HEK293 (cell line): Measurements from ENCODE around the gene SCN5A.

ENCODE experiments used
- CTCF ChIA-PET: fragments of 350-600 bp; formaldehyde crosslinking; extraction: SDS; loops from one replicate; lab custom pipeline; 2021; ENCODE audit warnings: antibody characterized with exemption; lab: Yijun Ruan, JAX
- POLR2A ChIA-PET: fragments of 300-600 bp; formaldehyde crosslinking; extraction: SDS; loops from one replicate; lab custom pipeline; 2020; ENCODE audit warnings: antibody characterized with exemption, inconsistent platforms; lab: Yijun Ruan, JAX
- H3K27ac ChIP-seq: fragments of 200-500 bp; sonication (Bioruptor generic); 2 replicates; pipeline ENCODE4 v1.5.1; 2014; ENCODE audit warnings: low read depth, low read length, control low read depth, inconsistent platforms; ENCODE audit errors: extremely low read depth
- H3K36me3 ChIP-seq, 2 experiments: fragments of 200-500 bp in 1 of 2; sonication (Bioruptor generic) in 1 of 2; 1 replicate in 1 of 2; 2 replicates in 1 of 2; pipeline ENCODE4 v1.5.1; 2014 to 2017; ENCODE audit warnings: inconsistent platforms in 2 of 2, low read length in 2 of 2; ENCODE audit not compliant: control insufficient read depth in 2 of 2, insufficient read depth in 1 of 2
- H3K4me1 ChIP-seq: fragments of 200-500 bp; sonication (Bioruptor generic); 2 replicates; pipeline ENCODE4 v1.5.1; 2014; ENCODE audit warnings: mild to moderate bottlenecking, low read length, inconsistent platforms; ENCODE audit not compliant: control insufficient read depth, insufficient read depth
- H3K4me3 ChIP-seq: 2 replicates; pipeline ENCODE4 v1.5.1; 2011; ENCODE audit warnings: low read depth, mild to moderate bottlenecking, control low read depth, low read length, moderate library complexity
- H3K9me3 ChIP-seq: fragments of 200-500 bp; sonication (Bioruptor generic); 2 replicates; pipeline ENCODE4 v1.5.1; 2014; ENCODE audit warnings: low read depth, low read length, inconsistent platforms; ENCODE audit not compliant: control insufficient read depth, insufficient read depth
- EGR2 ChIP-seq: fragments of 450-650 bp; formaldehyde crosslinking; IDR thresholded peaks from 2 replicates; pipeline ENCODE4 v1.5.1; 2016; ENCODE audit warnings: low read depth, missing biosample characterization, missing genetic modification characterization
- GLI2 ChIP-seq: fragments of 450-650 bp; formaldehyde crosslinking; IDR thresholded peaks from 2 replicates; pipeline ENCODE4; 2017; ENCODE audit warnings: missing biosample characterization, missing genetic modification characterization, low read depth, borderline replicate concordance
- GLIS2 ChIP-seq: fragments of 450-650 bp; formaldehyde crosslinking; IDR thresholded peaks from 2 replicates; pipeline ENCODE4 v1.5.1; 2016; ENCODE audit warnings: missing biosample characterization, missing genetic modification characterization
- INSM2 ChIP-seq: fragments of 450-650 bp; formaldehyde crosslinking; IDR thresholded peaks from 2 replicates; pipeline ENCODE4 v1.5.1; 2016; ENCODE audit warnings: missing biosample characterization, missing genetic modification characterization
- KLF17 ChIP-seq: fragments of 450-650 bp; formaldehyde crosslinking; IDR thresholded peaks from 2 replicates; pipeline ENCODE4 v1.5.1; 2016; ENCODE audit warnings: missing biosample characterization, missing genetic modification characterization
- SP7 ChIP-seq: fragments of 450-650 bp; formaldehyde crosslinking; IDR thresholded peaks from 2 replicates; pipeline ENCODE4 v1.5.1; 2016; ENCODE audit warnings: missing biosample characterization, missing genetic modification characterization
- TCF7L2 ChIP-seq: IDR thresholded peaks from 2 replicates; pipeline ENCODE4 v1.6.1; 2011; ENCODE audit warnings: low read depth, mild to moderate bottlenecking, inconsistent platforms, low read length, moderate library complexity, borderline replicate concordance
- ZBTB11 ChIP-seq: fragments of 450-650 bp; formaldehyde crosslinking; conservative IDR thresholded peaks from 2 replicates; pipeline ENCODE4 v1.5.1; 2016; ENCODE audit warnings: low read depth, missing biosample characterization, missing genetic modification characterization
- ZBTB21 ChIP-seq: fragments of 450-650 bp; formaldehyde crosslinking; IDR thresholded peaks from 2 replicates; pipeline ENCODE4 v1.5.1; 2017; ENCODE audit warnings: missing biosample characterization, missing genetic modification characterization
- ZNF10 ChIP-seq: fragments of 450-650 bp; formaldehyde crosslinking; IDR thresholded peaks from 2 replicates; pipeline ENCODE4 v1.5.1; 2017; ENCODE audit warnings: missing biosample characterization, missing genetic modification characterization
- ZNF133 ChIP-seq: fragments of 450-650 bp; formaldehyde crosslinking; IDR thresholded peaks from 2 replicates; pipeline ENCODE4 v1.5.1; 2016; ENCODE audit warnings: missing biosample characterization, missing genetic modification characterization
- ZNF155 ChIP-seq: fragments of 450-650 bp; formaldehyde crosslinking; IDR thresholded peaks from 2 replicates; pipeline ENCODE4 v1.5.1; 2016; ENCODE audit warnings: missing biosample characterization, missing genetic modification characterization
- ZNF184 ChIP-seq: fragments of 450-650 bp; IDR thresholded peaks from 2 replicates; pipeline ENCODE4 v1.5.1; 2018; ENCODE audit warnings: missing biosample characterization, mild to moderate bottlenecking, missing genetic modification characterization
- ZNF335 ChIP-seq: fragments of 450-650 bp; formaldehyde crosslinking; conservative IDR thresholded peaks from 2 replicates; pipeline ENCODE4 v1.5.1; 2016; ENCODE audit warnings: missing biosample characterization, missing genetic modification characterization
- ZNF513 ChIP-seq: fragments of 450-650 bp; IDR thresholded peaks from 2 replicates; pipeline ENCODE4 v1.5.1; 2018; ENCODE audit warnings: missing biosample characterization, missing genetic modification characterization
- ZNF561 ChIP-seq: fragments of 450-650 bp; IDR thresholded peaks from 2 replicates; pipeline ENCODE4 v1.5.1; 2018; ENCODE audit warnings: missing biosample characterization, missing genetic modification characterization, borderline replicate concordance
- ZNF585B ChIP-seq: fragments of 450-650 bp; formaldehyde crosslinking; IDR thresholded peaks from 2 replicates; pipeline ENCODE4 v1.5.1; 2016; ENCODE audit warnings: missing biosample characterization, missing genetic modification characterization
- ZNF623 ChIP-seq: fragments of 450-650 bp; formaldehyde crosslinking; IDR thresholded peaks from 2 replicates; pipeline ENCODE4 v1.5.1; 2016; ENCODE audit warnings: missing biosample characterization, missing genetic modification characterization
- ZNF670 ChIP-seq: fragments of 450-650 bp; formaldehyde crosslinking; IDR thresholded peaks from 2 replicates; pipeline ENCODE4 v1.5.1; 2016; ENCODE audit warnings: missing biosample characterization, missing genetic modification characterization, low read depth
- ZNF677 ChIP-seq: fragments of 450-650 bp; IDR thresholded peaks from 2 replicates; pipeline ENCODE4 v1.5.0; 2018; ENCODE audit warnings: missing biosample characterization, mild to moderate bottlenecking, missing genetic modification characterization, moderate library complexity
- ZNF747 ChIP-seq: fragments of 450-650 bp; formaldehyde crosslinking; IDR thresholded peaks from 2 replicates; pipeline ENCODE4 v1.5.1; 2016; ENCODE audit warnings: missing biosample characterization, missing genetic modification characterization
- ZNF791 ChIP-seq: fragments of 450-650 bp; formaldehyde crosslinking; IDR thresholded peaks from 2 replicates; pipeline ENCODE4 v1.5.1; 2016; ENCODE audit warnings: missing biosample characterization, missing genetic modification characterization
- ZNF830 ChIP-seq: fragments of 450-650 bp; IDR thresholded peaks from 2 replicates; pipeline ENCODE4 v1.5.0; 2018; ENCODE audit warnings: missing biosample characterization, missing genetic modification characterization, low read depth, mild to moderate bottlenecking, moderate library complexity
- ZSCAN16 ChIP-seq: fragments of 450-650 bp; formaldehyde crosslinking; IDR thresholded peaks from 2 replicates; pipeline ENCODE4 v1.5.1; 2016; ENCODE audit warnings: missing biosample characterization, missing genetic modification characterization
- ZXDB ChIP-seq: fragments of 450-650 bp; formaldehyde crosslinking; IDR thresholded peaks from 2 replicates; pipeline ENCODE4 v1.5.1; 2016; ENCODE audit warnings: missing biosample characterization, missing genetic modification characterization
- TF ChIP-seq, protein P1 (sequence below): fragments of 450-650 bp; formaldehyde crosslinking; IDR thresholded peaks from 2 replicates; pipeline ENCODE4; 2016; ENCODE audit warnings: missing biosample characterization, missing genetic modification characterization
- TF ChIP-seq, protein P2 (sequence below): fragments of 450-650 bp; formaldehyde crosslinking; IDR thresholded peaks from 2 replicates; pipeline ENCODE4 v1.5.1; 2017; ENCODE audit warnings: missing biosample characterization, missing genetic modification characterization

The SCN5A gene

DNA sequence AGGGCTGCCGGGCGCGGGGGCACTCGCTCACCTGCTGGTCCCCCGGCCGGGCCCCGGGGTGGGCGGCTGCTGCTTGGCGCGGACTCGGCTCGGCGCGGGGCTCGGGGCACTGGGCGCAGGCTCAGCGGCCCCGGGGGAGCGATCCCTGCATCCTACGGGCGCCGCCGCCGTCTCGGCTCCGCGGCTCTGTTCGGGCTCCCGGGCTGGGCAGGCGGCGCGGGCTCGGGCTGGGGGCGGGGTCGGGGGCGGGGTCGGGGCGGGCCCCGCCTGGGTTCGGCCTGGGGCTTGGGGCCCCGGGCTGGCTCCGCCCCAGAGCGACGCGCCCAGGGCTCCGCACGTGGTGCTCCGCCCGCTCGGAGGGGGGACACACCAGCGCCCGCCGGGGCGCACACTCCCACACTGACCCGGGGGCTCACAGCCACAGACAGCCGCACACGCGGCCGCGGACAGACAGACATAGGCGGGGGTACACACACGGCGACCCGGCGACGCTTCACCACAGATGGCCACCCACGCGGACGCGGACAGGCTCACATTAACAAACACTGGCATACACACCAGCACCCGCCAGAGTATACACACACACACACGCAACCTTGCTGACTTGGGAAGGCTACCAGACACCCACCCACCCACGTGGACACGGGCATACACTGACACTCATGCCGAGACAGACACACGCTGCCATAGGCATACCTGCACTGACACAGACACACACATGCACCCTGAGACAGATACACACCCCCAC is at the start of gene SCN5A:
TSS of gene SCN5A (minus strand) at position 188 of the 748 bp plus-strand sequence. CDS start 16,380 bp downstream, outside the sequence.
- H3K4me1 ChIP-seq, result no peaks in the 10 kb centered on the region
- no peak within 1 kb of the TSS; the same call in 1 of the 2 replicates for H3K27ac ChIP-seq
- ChIA-PET CTCF (no interaction called here), POLR2A (no interaction called here)
- no peaks in the 10 kb centered on the region for H3K36me3 ChIP-seq
- H3K9me3 ChIP-seq, result no peaks in the 10 kb centered on the region
- H3K4me3 ChIP-seq, result peak within 1 kb of the TSS; percentile 53
- TF ChIP-seq EGR2 (peak; percentile 93), ZNF155 (tag by site-specific recombination) (no peak), ZNF10 (no peak), ZXDB (tag by site-specific recombination) (0 out of 2 replicates have a peak, but pooled peaks have one; percentile 34), ZNF791 (tag by site-specific recombination) (no peak), ZNF830 (tag by site-specific recombination) (no peak), ZNF513 (tag by site-specific recombination) (no peak), ZNF133 (tag by site-specific recombination) (peak; percentile 43), ZNF561 (no peak), ZNF677 (tag by site-specific recombination) (no peak), ZNF623 (tag by site-specific recombination) (no peak), GLIS2 (peak; percentile 39; the same call in 1 of the 2 replicates), INSM2 (no peak), SP7 (tag by site-specific recombination) (peak; percentile 21; the same call in 1 of the 2 replicates), GLI2 (tag by site-specific recombination) (no peak), TCF7L2 (no peak), ZNF585B (tag by site-specific recombination) (no peak), ZSCAN16 (tag by site-specific recombination) (no peak), KLF17 (tag by site-specific recombination) (no peak), ZNF670 (tag by site-specific recombination) (no peak; the same call in 1 of the 2 replicates), ZBTB11 (tag by site-specific recombination) (no peak), ZBTB21 (no peak), ZNF747 (no peak), ZNF335 (peak; percentile 81), ZNF184 (tag by site-specific recombination) (no peak)
- TF ChIP-seq, protein P1, sequence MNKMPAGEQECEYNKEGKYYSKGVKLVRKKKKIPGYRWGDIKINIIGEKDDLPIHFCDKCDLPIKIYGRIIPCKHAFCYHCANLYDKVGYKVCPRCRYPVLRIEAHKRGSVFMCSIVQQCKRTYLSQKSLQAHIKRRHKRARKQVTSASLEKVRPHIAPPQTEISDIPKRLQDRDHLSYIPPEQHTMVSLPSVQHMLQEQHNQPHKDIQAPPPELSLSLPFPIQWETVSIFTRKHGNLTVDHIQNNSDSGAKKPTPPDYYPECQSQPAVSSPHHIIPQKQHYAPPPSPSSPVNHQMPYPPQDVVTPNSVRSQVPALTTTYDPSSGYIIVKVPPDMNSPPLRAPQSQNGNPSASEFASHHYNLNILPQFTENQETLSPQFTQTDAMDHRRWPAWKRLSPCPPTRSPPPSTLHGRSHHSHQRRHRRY (tag by site-specific recombination), result 0 out of 2 replicates have a peak, but pooled peaks have one; percentile 42
- TF ChIP-seq, protein P2, sequence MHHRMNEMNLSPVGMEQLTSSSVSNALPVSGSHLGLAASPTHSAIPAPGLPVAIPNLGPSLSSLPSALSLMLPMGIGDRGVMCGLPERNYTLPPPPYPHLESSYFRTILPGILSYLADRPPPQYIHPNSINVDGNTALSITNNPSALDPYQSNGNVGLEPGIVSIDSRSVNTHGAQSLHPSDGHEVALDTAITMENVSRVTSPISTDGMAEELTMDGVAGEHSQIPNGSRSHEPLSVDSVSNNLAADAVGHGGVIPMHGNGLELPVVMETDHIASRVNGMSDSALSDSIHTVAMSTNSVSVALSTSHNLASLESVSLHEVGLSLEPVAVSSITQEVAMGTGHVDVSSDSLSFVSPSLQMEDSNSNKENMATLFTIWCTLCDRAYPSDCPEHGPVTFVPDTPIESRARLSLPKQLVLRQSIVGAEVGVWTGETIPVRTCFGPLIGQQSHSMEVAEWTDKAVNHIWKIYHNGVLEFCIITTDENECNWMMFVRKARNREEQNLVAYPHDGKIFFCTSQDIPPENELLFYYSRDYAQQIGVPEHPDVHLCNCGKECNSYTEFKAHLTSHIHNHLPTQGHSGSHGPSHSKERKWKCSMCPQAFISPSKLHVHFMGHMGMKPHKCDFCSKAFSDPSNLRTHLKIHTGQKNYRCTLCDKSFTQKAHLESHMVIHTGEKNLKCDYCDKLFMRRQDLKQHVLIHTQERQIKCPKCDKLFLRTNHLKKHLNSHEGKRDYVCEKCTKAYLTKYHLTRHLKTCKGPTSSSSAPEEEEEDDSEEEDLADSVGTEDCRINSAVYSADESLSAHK (tag by site-specific recombination), result no peak
